Measurements from ENCODE around the gene DGCR6.
"Not testable (repeated sequence)": the region's sequence is repeated elsewhere in the genome, so short reads cannot be mapped to it uniquely, and the experiment has no call there.

- not testable (repeated sequence) for TF ChIP-seq EP300 (IDR thresholded peaks at IDR 0.05); CTCF (IDR thresholded peaks at IDR 0.05); EHMT2 (IDR thresholded peaks at IDR 0.05; ENCODE audit: low read depth); SMC3 (IDR thresholded peaks at IDR 0.05); ZNF302 (CRISPR knock-in tag; IDR thresholded peaks at IDR 0.05); CBX2 (IDR thresholded peaks at IDR 0.05; ENCODE audit: borderline replicate concordance, low read depth); FOSL2 (IDR thresholded peaks at IDR 0.05); FOSL2 (CRISPR knock-in tag; IDR thresholded peaks at IDR 0.05); RCOR1 (IDR thresholded peaks at IDR 0.05; ENCODE audit: low read depth, low read length); CEBPB (IDR thresholded peaks at IDR 0.05); REST (IDR thresholded peaks at IDR 0.05); JUNB (IDR thresholded peaks at IDR 0.05)
Measured at GRCh38 chr22:18959266-18959665, 53.1 kb downstream of the DGCR6 start.
